Activated CD4-positive, alpha-beta T cell treated with anti-CD3 and anti-CD28 coated beads, Interleukin-2, Interleukin-6, amounts not matched to agents 100 ng/mL and 50 ng/mL, durations not matched to agents 16 hours and 8 hours (primary cell): ENCODE results near the gene CLIC5.
A peak's percentile ranks its signal among the peaks of the same experiment; 100 is the strongest.

Experiments
- DNase-seq: peaks from one replicate; pipeline ENCODE4 v3.0.0-alpha.2; 2020

CLIC5 gene

GRCh38 chr6:45923831-45924391 lies 91.7 kb downstream of the CLIC5 start:
- peak; percentile 94 for DNase-seq

- DNase-seq = peak; percentile 91
Measured at GRCh38 chr6:45922728-45923351, 92.8 kb downstream of the CLIC5 start.

GRCh38 chr6:45921691-45922281 lies 93.9 kb downstream of the CLIC5 start:
- DNase-seq = peak; percentile 20

GRCh38 chr6:45920819-45921511 lies 94.7 kb downstream of the CLIC5 start:
- peak; percentile 82 for DNase-seq

- DNase-seq = no peak
Measured at GRCh38 chr6:45917439-45917838, 98.2 kb downstream of the CLIC5 start.

GRCh38 chr6:45916692-45917091 lies 99.0 kb downstream of the CLIC5 start:
- no peak for DNase-seq

- DNase-seq = no peak
Measured at GRCh38 chr6:45915780-45916468, 99.7 kb downstream of the CLIC5 start.

GRCh38 chr6:45911691-45912090 lies 104.0 kb downstream of the CLIC5 start:
- DNase-seq = no peak

- DNase-seq = no peak
Measured at GRCh38 chr6:45903959-45904358, 111.7 kb downstream of the CLIC5 start.

GRCh38 chr6:45902984-45903383 lies 112.7 kb downstream of the CLIC5 start:
- no peak for DNase-seq

- DNase-seq = no peak
Measured at GRCh38 chr6:45901767-45902650, 113.7 kb downstream of the CLIC5 start.

GRCh38 chr6:45900808-45901752 lies 114.6 kb downstream of the CLIC5 start:
- DNase-seq = no peak

GRCh38 chr6:45899683-45899946 lies 116.0 kb downstream of the CLIC5 start:
- DNase-seq = no peak

GRCh38 chr6:45898941-45899682 lies 116.5 kb downstream of the CLIC5 start:
- DNase-seq = no peak

GRCh38 chr6:45896783-45897441 lies 118.7 kb downstream of the CLIC5 start:
- peak; percentile 50 for DNase-seq

- peak; percentile 48 for DNase-seq
Measured at GRCh38 chr6:45895569-45895968, 120.1 kb downstream of the CLIC5 start.

GRCh38 chr6:45892696-45893245 lies 122.9 kb downstream of the CLIC5 start:
- DNase-seq = no peak

- DNase-seq = no peak
Measured at GRCh38 chr6:45892196-45892595, 123.5 kb downstream of the CLIC5 start.

GRCh38 chr6:45886776-45887175 lies 128.9 kb downstream of the CLIC5 start:
- DNase-seq = no peak

GRCh38 chr6:45884336-45884735 lies 131.3 kb downstream of the CLIC5 start:
- no peak for DNase-seq
